Testis (tissue), 3 donors: ENCODE data around the gene ARAP1. TPM values are rescaled to one million over a fixed set of nuclear protein-coding genes. Genes with fewer than 3 reads are reported as not detected.

Experiments
- DNase-seq: peaks from one replicate; pipeline ENCODE4 v3.0.0-alpha.2; 2019
- H3K27ac ChIP-seq, 2 donors: fragments of 200-600 bp; sonication (generic); one replicate each; pipeline ENCODE4 v1.5.1; 2019
- H3K27me3 ChIP-seq: fragments of 200-600 bp; sonication (generic); one replicate; pipeline ENCODE4 v1.5.1; 2019
- H3K36me3 ChIP-seq: fragments of 200-600 bp; sonication (generic); one replicate; pipeline ENCODE4 v1.5.1; 2017; ENCODE audit warnings: low read depth; ENCODE audit errors: missing control alignments
- H3K4me1 ChIP-seq: fragments of 200-600 bp; sonication (generic); one replicate; pipeline ENCODE4 v1.5.1; 2019
- H3K4me3 ChIP-seq, 2 donors: fragments of 200-600 bp; sonication (generic); one replicate each; pipeline ENCODE4 v1.5.1; 2017 to 2019
- H3K9me3 ChIP-seq: fragments of 200-600 bp; sonication (generic); one replicate; pipeline ENCODE4 v1.5.1; 2017
- CTCF ChIP-seq, 3 experiments: fragments of 450-650 bp in 2 of 3; fragments of 200-600 bp in 1 of 3; sonication (generic) in 1 of 3; IDR thresholded peaks; one replicate each; pipeline ENCODE4 v1.5.1; 2016 to 2019; ENCODE audit warnings: antibody characterized with exemption in 3 of 3, mild to moderate bottlenecking in 2 of 3, moderate library complexity in 1 of 3
- POLR2A ChIP-seq: fragments of 450-650 bp; IDR thresholded peaks from one replicate; pipeline ENCODE4 v1.6.1; 2017; ENCODE audit warnings: antibody characterized with exemption, mild to moderate bottlenecking, moderate library complexity
- WGBS, 2 donors: methylation state at CpG; one replicate each; pipeline ENCODE4 v1.1.5; 2018; 5-methylcytosine and 5-hydroxymethylcytosine counted together
- intact Hi-C: fragments of 100-400 bp; cut with DNase I; formaldehyde crosslinking; loops from one replicate; pipeline ENCODE4 v1.15.1; 2023; ENCODE audit warnings: low total_unique reads
- polyA plus RNA-seq: library from polyadenylated mRNA; stranded (reverse); fragments of 350-450 nt; fragmentation: Illumina TruSeq; extraction: RNeasy Lipid Tissue Mini Kit (QIAGEN cat#74804); gene quantifications from one replicate; pipeline ENCODE4 v1.2.3, GENCODE V29; 2014; ENCODE audit warnings: low read depth, low replicate concordance; ENCODE audit not compliant: insufficient read depth
- total RNA-seq, 2 donors: library from RNA; depleted of rRNA; stranded (reverse); fragments of >200 nt; gene quantifications; one replicate each; pipeline ENCODE4 v1.2.3, GENCODE V29; 2016

Gene ARAP1
- total and polyA plus RNA-seq, 3 donors from 2014 or later: 46.9 to 88.3 (median 65.2) TPM

GRCh38 chr11:72665911-72666472, 86.2 kb downstream of the ARAP1 start:
- DNase-seq: no peak
- WGBS, 2 donors: 50 to 55% methylated on average over 5 to 6 of the region's 6 CpGs
- intact Hi-C loops: no loop called here
- TF ChIP-seq CTCF (IDR thresholded peaks at IDR 0.05) (no peak), POLR2A (no peak)
- no peaks in the 10 kb centered on the region for H3K4me1 ChIP-seq
- H3K4me3 ChIP-seq: no peak overlapping the region
- no peaks in the 10 kb centered on the region for H3K27me3 ChIP-seq
- no peak overlapping the region for H3K27ac ChIP-seq
- no peaks in the 10 kb centered on the region for H3K9me3 ChIP-seq
- H3K36me3 ChIP-seq: no peaks in the 10 kb centered on the region

GRCh38 chr11:72662036-72662435, 90.2 kb downstream of the ARAP1 start:
- no peak for TF ChIP-seq CTCF (IDR thresholded peaks at IDR 0.05)
- no peak for TF ChIP-seq POLR2A
- intact Hi-C loops: no loop called here
- WGBS, 2 donors: 81 to 84% methylated on average over 5 of the region's 5 CpGs

DNA sequence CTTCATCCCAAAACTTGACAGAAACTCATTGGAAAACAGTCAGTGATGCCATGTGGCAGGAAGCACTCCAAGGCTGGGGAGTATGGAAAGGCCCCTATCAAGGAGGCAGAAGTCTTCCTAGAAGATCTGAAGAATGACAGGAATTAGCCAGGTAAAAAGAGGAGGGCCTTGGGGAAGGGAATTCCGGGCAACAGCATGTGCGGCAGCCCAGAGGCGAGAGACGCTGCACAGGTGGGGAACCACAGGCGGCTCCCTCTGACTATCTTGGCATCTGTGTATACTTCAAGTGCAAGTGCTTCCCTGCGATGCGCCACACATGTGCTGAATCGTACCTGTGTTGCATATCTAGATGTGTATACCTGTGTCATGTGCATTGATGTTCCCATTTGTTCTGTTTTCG, 90.7 kb downstream of the ARAP1 start:
- TF ChIP-seq POLR2A: no peak
- TF ChIP-seq CTCF (IDR thresholded peaks at IDR 0.05): no peak
- intact Hi-C loops: no loop called here
- Histone ChIP-seq H3K9me3 (no peaks in the 10 kb centered on the region), H3K27ac (no peak overlapping the region), H3K27me3 (no peaks in the 10 kb centered on the region), H3K4me1 (no peaks in the 10 kb centered on the region), H3K4me3 (no peak overlapping the region), H3K36me3 (no peaks in the 10 kb centered on the region)
- no peak for DNase-seq
- WGBS, 2 donors: 92 to 94% methylated on average over 9 of the region's 9 CpGs

More at GRCh38 chr11:72662036-72662435, 90.2 kb downstream of the ARAP1 start:
- Histone ChIP-seq H3K27me3 (no peaks in the 10 kb centered on the region), H3K4me1 (no peaks in the 10 kb centered on the region), H3K36me3 (no peaks in the 10 kb centered on the region), H3K4me3 (no peak overlapping the region), H3K27ac (no peak overlapping the region), H3K9me3 (no peaks in the 10 kb centered on the region)
- no peak for DNase-seq

GRCh38 chr11:72658989-72659640, 93.1 kb downstream of the ARAP1 start:
- H3K4me1 ChIP-seq: no peaks in the 10 kb centered on the region
- H3K27ac ChIP-seq: no peak overlapping the region
- H3K4me3 ChIP-seq: no peak overlapping the region
- no peaks in the 10 kb centered on the region for H3K36me3 ChIP-seq
- intact Hi-C loops: loop anchor here (10.0 kb wide), 1 partner anchor 194 kb away; no protein-coding TSS in a partner anchor
- no peaks in the 10 kb centered on the region for H3K9me3 ChIP-seq
- H3K27me3 ChIP-seq: no peaks in the 10 kb centered on the region
- DNase-seq: no peak
- 80 to 87% methylated on average over 4 to 9 of the region's 9 CpGs for WGBS, 2 donors
- TF ChIP-seq POLR2A (no peak), CTCF (IDR thresholded peaks at IDR 0.05) (no peak)
